Measurements from ENCODE around the gene CEP72. TPM values are rescaled to one million over a fixed set of nuclear protein-coding genes. Genes with fewer than 3 reads are reported as not detected.
A peak's percentile ranks its signal among the peaks of the same experiment; 100 is the strongest.
"Not testable (repeated sequence)": the region's sequence is repeated elsewhere in the genome, so short reads cannot be mapped to it uniquely, and the experiment has no call there.

CEP72 gene
- total RNA-seq, 4 donors from 2014 or later, result 2.2 to 33.8 (median 4.5) TPM

DNA sequence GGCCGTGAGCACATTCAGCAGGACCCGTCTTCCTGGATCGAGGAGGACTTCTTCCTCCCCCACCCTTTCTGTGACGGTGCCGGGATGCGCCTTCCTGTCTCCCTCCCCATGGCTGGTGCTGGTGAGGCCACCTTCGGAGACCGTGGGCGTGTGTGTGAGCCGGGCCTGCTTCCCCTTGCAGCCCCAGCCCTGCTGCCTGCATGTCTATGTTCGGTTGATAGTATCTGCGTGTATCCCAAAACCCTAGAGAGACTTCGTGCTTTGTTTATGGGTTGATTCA is 12.8 kb downstream of the CEP72 start:
- Histone ChIP-seq H3K27ac (no peak overlapping the region), H3K4me3 (no peak overlapping the region), H3K27me3 (no peaks in the 10 kb centered on the region), H3K4me1 (no peaks in the 10 kb centered on the region), H3K36me3 (peaks cover 0 to 12% (median 0%) of the 10 kb centered on the region in 3 donors), H3K9me3 (no peaks in the 10 kb centered on the region)
- TF ChIP-seq, protein P1, sequence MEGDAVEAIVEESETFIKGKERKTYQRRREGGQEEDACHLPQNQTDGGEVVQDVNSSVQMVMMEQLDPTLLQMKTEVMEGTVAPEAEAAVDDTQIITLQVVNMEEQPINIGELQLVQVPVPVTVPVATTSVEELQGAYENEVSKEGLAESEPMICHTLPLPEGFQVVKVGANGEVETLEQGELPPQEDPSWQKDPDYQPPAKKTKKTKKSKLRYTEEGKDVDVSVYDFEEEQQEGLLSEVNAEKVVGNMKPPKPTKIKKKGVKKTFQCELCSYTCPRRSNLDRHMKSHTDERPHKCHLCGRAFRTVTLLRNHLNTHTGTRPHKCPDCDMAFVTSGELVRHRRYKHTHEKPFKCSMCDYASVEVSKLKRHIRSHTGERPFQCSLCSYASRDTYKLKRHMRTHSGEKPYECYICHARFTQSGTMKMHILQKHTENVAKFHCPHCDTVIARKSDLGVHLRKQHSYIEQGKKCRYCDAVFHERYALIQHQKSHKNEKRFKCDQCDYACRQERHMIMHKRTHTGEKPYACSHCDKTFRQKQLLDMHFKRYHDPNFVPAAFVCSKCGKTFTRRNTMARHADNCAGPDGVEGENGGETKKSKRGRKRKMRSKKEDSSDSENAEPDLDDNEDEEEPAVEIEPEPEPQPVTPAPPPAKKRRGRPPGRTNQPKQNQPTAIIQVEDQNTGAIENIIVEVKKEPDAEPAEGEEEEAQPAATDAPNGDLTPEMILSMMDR (IDR thresholded peaks at IDR 0.05), result no peak
- no peak for TF ChIP-seq POLR2A (IDR thresholded peaks at IDR 0.05)
- no peak for DNase-seq

DNA sequence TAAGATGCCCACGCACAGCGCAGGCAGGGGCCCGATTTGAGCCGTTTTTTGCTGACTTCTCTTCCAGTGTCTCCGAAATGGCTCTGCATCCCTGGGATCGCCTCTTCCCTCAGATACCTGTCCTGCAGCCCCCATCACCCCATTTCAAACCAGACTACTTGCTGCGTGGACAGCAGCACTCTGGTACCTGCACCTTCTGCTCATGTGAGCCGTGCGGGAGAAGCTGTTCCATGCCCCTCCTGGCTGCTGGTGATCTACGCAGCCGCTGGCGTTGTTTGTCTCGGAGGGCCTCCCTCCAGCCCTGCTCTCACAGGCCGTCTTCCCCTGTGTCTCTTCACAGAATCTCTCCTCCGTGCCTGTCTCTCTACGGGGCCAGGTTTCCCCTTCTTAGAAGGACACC is 13.4 kb downstream of the CEP72 start:
- Histone ChIP-seq H3K9me3 (no peaks in the 10 kb centered on the region), H3K36me3 (peaks cover 0 to 6% (median 0%) of the 10 kb centered on the region in 3 donors), H3K4me1 (no peaks in the 10 kb centered on the region), H3K27ac (no peak overlapping the region), H3K27me3 (no peaks in the 10 kb centered on the region), H3K4me3 (no peak overlapping the region)
- no peak for TF ChIP-seq POLR2A (IDR thresholded peaks at IDR 0.05)
- TF ChIP-seq, protein P1 (IDR thresholded peaks at IDR 0.05), result no peak
- no peak for DNase-seq

DNA sequence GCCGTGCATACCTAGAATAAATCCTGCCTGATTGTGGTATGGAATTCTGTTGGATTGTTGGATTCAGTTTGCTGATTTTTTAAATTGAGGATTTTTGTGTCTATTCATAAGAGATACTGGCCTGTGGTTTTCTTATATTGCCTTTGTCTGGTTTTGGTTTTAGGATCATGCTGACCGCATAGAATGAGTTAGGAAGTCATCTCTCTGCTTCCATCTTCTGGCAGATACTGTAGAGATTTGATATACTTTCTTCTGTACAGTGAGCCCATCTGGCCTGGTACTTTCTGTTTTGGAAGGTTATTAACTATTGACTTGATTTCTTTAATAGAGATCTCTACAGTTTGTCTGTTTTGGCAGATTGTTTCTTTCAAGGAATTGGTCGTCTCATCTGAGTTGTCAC is 14.7 kb downstream of the CEP72 start:
- DNase-seq, result no peak
- TF ChIP-seq, protein P1 (IDR thresholded peaks at IDR 0.05), result no peak
- no peak for TF ChIP-seq POLR2A (IDR thresholded peaks at IDR 0.05)
- Histone ChIP-seq H3K27ac (no peak overlapping the region), H3K36me3 (peaks cover 0 to 5% (median 0%) of the 10 kb centered on the region in 3 donors), H3K27me3 (no peaks in the 10 kb centered on the region), H3K4me3 (no peak overlapping the region), H3K4me1 (no peaks in the 10 kb centered on the region), H3K9me3 (no peaks in the 10 kb centered on the region)

DNA sequence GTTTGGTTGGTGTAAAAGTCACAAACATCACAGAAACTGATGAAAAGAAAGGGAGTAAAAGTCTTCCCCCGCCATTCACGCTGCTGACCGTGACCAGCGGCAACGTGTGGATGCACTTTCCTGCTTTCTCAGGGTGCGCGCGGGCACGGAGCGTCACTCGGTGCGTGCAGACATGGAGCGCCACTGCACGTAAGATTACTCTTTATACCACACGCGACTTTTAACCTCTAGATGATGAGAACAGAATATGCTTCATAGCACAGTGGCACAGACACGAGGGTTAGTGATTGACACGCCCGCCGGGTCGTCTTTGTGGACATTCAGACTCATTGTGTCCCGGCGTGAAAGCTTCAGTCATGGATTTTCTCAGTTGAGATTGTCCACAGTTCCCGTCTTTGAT is 15.7 kb downstream of the CEP72 start:
- no peaks in the 10 kb centered on the region for H3K9me3 ChIP-seq
- no peak overlapping the region for H3K4me3 ChIP-seq
- no peak for TF ChIP-seq POLR2A (IDR thresholded peaks at IDR 0.05)
- TF ChIP-seq, protein P1 (IDR thresholded peaks at IDR 0.05), result no peak
- peaks cover 0 to 5% (median 0%) of the 10 kb centered on the region in 3 donors for H3K36me3 ChIP-seq
- no peak for DNase-seq
- H3K4me1 ChIP-seq, result no peaks in the 10 kb centered on the region
- H3K27ac ChIP-seq, result no peak overlapping the region
- H3K27me3 ChIP-seq, result no peaks in the 10 kb centered on the region

DNA sequence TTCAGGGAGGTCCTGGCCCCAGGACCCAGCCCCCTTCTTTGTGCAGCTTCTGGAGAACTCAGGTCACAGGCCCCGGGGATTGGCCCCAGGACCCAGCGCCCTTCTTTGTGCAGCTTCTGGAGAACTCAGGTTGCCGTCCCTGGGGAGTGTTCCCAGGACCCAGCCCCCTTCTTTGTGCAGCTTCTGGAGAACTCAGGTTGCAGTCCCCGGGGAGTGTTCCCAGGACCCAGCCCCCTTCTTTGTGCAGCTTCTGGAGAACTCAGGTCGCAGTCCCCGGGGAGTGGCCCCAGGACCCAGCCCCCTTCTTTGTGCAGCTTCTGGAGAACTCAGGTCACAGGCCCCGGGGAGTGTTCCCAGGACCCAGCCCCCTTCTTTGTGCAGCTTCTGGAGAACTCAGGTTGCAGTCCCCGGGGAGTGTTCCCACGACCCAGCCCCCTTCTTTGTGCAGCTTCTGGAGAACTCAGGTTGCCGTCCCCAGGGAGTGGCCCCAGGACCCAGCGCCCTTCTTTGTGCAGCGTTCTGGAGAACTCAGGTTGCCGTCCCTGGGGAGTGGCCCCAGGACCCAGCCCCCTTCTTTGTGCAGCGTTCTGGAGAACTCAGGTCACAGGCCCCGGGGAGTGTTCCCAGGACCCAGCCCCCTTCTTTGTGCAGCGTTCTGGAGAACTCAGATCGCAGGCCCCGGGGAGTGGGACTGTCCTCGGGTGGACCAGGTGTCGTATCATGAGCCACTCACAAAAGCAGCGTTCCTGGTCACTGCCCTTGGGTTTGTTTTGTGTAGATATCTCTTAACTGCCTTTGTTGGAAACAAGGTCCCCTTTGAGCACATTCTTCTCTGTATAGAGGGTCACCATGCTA is 16.4 kb downstream of the CEP72 start:
- not testable (repeated sequence) for H3K4me1 ChIP-seq, DNase-seq, H3K27me3 ChIP-seq, H3K4me3 ChIP-seq, H3K36me3 ChIP-seq, H3K27ac ChIP-seq, H3K9me3 ChIP-seq

DNA sequence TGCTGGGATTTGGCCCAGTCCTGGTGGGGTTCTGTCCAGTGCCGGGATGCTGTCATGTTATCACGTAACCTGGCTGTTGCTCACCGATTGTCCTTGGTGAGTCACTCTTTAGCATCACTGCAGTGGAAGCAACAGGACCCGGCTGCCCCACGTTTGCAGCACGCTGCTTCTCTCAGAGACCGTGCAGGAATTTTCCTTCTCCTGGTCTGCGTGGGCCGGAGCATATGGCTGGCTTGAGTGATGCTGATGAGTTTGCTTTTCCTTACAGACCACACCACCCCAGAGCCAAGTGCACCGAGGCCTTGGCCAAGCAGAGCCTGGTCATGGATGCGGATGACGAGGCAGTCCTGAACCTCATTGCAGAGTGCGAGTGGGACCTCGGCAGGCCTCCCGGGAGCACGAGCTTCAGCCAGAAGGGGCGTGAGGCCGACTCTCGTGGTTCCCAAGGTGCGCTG is 21.4 kb downstream of the CEP72 start:
- no peak overlapping the region for H3K4me3 ChIP-seq
- peak in 1 of 3 donors; percentile 35 for DNase-seq
- no peaks in the 10 kb centered on the region for H3K27me3 ChIP-seq
- no peak overlapping the region for H3K27ac ChIP-seq
- H3K36me3 ChIP-seq, result peaks cover 0 to 22% (median 0%) of the 10 kb centered on the region in 3 donors
- TF ChIP-seq, protein P1 (IDR thresholded peaks at IDR 0.05), result no peak
- no peak for TF ChIP-seq POLR2A (IDR thresholded peaks at IDR 0.05)
- H3K9me3 ChIP-seq, result peaks cover 0 to 4% (median 0%) of the 10 kb centered on the region in 4 donors
- no peaks in the 10 kb centered on the region for H3K4me1 ChIP-seq
